HG03175 (cell line): ENCODE data around the gene RTP4.
"Not testable (repeated sequence)": the region's sequence is repeated elsewhere in the genome, so short reads cannot be mapped to it uniquely, and the experiment has no call there.

ENCODE experiments used
- ATAC-seq: cut with Tn5 transposase; IDR thresholded peaks from one replicate; pipeline ENCODE4 v1.9.1; 2021; ENCODE audit warnings: mild to moderate bottlenecking, moderate library complexity; ENCODE audit not compliant: unreplicated experiment

The RTP4 gene

GRCh38 chr3:187369089-187369447, 883 bp downstream of the RTP4 start:
- peak; percentile 28 for ATAC-seq

DNA sequence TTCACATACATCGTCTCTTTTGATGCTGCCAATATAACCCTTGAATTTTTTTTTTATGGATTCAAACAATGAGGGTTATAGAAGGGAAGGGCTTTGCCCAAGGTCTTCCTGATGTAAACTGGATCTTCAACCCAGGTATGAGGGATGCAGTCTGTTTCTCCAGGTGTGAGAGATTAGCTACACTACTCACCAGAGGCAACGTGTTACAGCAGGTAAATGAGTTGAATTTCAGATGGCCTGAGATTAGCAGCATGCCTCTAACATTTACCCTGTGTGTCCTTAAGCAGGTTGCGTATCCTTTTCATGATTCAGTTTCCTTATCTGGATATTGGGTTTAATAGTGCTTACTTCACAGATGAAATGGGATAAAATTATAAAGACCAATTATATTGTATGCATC, 1.9 kb downstream of the RTP4 start:
- no peak for ATAC-seq

GRCh38 chr3:187375581-187375980, 7.4 kb downstream of the RTP4 start:
- ATAC-seq: no peak

GRCh38 chr3:187377842-187378241, 9.7 kb downstream of the RTP4 start:
- ATAC-seq: no peak

DNA sequence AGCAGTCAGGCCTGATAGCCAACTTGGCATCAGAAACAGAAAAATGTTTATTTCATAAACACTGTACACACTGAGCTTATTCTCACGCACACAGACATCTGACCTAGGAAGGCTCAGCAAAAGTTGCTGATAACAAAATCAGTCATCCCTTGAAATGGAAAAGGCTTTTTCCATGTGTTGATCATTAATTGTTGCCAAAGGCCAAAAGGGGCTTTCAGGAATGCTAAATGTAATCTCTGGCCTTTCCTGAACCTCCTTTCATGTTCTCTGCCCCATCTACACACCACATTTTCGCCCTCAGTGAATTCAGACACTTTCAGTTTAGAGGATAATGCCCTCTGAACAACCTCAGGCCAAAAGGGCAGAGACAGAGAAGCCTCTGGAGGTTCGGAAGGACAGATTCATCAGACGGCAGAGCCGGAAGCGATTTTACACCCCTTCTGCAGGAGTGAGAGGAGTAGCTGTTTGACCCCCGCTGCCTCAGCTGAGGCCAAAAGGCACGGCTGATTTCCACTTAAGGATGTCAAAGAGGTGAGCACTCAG, 14.5 kb downstream of the RTP4 start:
- no peak for ATAC-seq

GRCh38 chr3:187383246-187383645, 15.1 kb downstream of the RTP4 start:
- no peak for ATAC-seq

DNA sequence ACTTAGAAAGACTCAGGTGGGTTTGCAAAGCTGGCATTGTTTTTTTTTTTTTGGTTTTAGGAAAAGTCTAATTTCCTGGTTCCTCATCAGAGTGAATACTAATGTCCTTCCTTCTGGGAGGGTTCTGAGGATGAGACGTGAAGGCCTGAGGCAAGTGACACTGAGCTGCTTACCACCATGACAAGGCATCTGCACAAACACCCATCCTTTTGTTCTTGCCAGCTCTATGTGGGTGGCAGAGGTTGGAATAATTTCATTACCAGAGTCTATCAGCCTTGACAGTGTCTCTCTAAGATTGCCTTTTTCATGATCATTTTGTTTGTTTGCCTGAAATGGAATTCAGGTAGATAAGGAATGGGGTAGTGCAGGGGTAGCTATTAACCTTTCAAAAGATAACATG, 17.1 kb downstream of the RTP4 start:
- ATAC-seq: no peak

DNA sequence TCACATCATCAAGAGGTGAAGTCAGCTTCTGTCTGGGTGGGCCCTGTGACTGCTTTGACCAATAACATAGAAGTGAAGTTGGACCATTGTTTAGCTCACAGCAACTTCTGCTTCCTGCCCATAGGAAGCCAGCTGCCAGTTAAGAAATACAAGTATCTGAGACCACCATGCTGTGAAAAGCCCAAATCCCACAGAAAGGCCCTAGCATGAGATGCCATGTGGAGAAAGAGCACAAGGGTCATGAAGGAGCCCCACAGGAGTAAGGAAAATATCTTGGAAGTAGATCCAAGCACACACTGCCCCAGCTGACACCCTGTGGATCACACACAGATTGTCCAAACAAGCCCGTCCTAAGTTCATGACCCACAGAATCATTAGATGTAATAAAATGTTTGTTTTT, 28.5 kb downstream of the RTP4 start:
- ATAC-seq: no peak

DNA sequence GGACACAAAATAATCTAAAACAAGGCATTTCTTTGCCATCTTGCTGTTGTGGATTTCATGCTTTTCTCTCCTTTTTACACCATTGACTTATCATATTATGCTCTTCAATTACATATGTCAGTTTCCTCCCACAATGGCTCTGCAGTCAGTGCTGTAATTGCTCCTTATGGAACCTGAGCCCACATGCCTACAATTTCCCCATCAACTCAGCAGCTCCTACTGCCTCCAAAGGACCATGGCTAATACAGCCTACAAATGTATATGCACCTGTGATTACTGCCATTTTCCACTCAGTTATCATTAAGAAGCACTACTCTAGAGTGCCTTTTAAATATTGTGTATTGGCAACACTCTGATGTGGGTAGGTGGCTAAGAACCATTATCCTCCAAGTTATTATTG, 30.8 kb downstream of the RTP4 start:
- no peak for ATAC-seq

DNA sequence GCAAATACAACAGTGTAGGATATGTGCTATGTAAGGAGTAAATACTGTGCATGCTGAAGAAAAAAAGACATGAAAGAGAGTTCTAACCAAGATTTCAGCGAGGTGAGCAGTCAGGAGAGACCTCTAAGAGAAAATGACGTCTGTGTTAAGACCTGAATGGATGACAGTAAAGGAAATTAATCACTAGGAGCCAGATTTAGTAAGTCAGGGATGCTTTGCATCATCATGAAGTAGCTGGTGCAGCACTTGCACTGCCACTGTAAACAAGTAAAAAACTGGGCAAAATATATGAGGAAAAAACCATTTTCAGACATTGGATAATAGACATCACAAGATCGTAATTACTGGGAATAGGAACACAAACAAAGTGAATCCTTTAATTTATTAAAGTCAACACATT, 32.6 kb downstream of the RTP4 start:
- no peak for ATAC-seq

DNA sequence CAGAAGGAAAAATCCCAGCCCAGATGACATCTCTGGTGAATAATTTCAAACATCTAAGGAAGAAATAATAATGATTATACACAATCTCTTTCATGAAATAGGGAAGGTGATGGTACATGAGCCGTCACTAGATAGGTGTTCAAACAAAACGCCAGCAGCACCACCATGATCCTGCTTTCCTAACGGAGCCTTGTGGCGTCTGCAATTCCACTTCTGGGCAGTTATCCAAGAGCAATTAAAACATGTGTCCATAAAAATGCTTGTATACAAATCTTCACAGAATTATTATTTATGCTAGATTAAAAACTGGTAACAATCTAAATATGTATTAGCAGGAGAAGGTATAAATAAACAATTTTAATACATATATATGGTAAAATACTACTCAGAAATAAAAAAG, 33.7 kb downstream of the RTP4 start:
- no peak for ATAC-seq

DNA sequence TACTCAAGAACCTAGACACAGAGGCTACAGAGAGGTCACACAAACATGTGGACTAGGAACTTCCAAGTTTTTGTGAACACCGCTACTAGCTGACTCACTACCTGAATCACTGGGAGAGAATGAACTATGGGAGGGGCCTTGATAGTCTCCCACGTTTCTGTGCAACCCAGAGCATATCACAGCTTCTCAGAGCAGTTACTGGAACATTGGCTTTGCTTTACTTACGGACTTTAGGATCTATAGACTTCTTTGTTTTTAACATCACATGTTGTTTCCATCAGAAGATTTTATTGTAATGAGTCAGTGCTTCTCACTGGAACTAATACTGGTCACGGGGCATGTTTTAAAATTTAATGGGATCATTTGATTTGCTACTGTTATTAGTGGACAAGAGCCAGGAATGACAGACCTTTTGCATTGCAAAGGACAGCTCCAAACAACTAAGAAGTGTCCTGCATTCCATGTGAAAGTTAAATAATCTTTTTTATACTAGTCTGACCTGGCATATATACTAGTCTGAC, 35.6 kb downstream of the RTP4 start:
- no peak for ATAC-seq

- ATAC-seq: no peak
Observed at GRCh38 chr3:187406927-187407326, 38.7 kb downstream of the RTP4 start.

- ATAC-seq: not testable (repeated sequence)
Observed at GRCh38 chr3:187411991-187412781, 44.0 kb downstream of the RTP4 start.
